HFF-Myc (cell line): ENCODE measurements around the gene ATRNL1.

ENCODE experiments used
- DNase-seq: peaks from one replicate; pipeline ENCODE4 v3.0.0-alpha.2; 2011; ENCODE audit warnings: low read depth; ENCODE audit errors: extremely low read depth
- H3K4me3 ChIP-seq: replicated peaks from 2 replicates; pipeline ENCODE4 v1.5.1; 2011; ENCODE audit warnings: low read depth, mild to moderate bottlenecking, control low read depth, low read length
- TF ChIP-seq, protein P1 (sequence below): IDR thresholded peaks from 2 replicates; pipeline ENCODE4 v1.5.1; 2012; ENCODE audit warnings: mild to moderate bottlenecking, low read depth, low read length, control low read depth; ENCODE audit errors: missing control alignments

ATRNL1 gene

GRCh38 chr10:115939101-115939854 is 846.1 kb downstream of the ATRNL1 start:
- no peak overlapping the region for H3K4me3 ChIP-seq
- no peak for DNase-seq
- TF ChIP-seq, protein P1, sequence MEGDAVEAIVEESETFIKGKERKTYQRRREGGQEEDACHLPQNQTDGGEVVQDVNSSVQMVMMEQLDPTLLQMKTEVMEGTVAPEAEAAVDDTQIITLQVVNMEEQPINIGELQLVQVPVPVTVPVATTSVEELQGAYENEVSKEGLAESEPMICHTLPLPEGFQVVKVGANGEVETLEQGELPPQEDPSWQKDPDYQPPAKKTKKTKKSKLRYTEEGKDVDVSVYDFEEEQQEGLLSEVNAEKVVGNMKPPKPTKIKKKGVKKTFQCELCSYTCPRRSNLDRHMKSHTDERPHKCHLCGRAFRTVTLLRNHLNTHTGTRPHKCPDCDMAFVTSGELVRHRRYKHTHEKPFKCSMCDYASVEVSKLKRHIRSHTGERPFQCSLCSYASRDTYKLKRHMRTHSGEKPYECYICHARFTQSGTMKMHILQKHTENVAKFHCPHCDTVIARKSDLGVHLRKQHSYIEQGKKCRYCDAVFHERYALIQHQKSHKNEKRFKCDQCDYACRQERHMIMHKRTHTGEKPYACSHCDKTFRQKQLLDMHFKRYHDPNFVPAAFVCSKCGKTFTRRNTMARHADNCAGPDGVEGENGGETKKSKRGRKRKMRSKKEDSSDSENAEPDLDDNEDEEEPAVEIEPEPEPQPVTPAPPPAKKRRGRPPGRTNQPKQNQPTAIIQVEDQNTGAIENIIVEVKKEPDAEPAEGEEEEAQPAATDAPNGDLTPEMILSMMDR = no peak

DNA sequence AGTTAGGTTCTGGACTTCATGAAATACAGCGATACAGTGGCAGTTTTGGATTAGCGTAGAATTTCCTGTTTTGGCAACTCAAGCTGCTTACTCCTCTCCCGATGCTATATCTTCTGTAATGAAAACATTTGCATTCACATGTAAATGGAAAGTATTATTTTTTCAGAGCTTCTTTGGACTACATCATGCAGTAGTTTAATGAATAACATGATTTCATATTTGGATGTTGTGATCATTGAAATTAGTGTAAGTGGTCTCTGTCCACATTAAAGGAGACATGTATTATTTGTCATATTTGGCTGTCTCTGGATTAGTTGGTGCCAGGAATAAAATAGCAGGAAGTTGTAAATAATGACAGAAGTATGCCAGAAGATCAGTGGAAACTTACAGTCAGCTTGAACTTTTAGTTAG is 848.2 kb downstream of the ATRNL1 start:
- no peak for DNase-seq
- TF ChIP-seq, protein P1 = no peak

GRCh38 chr10:115942101-115942500 is 848.9 kb downstream of the ATRNL1 start:
- TF ChIP-seq, protein P1 = no peak
- no peak for DNase-seq
- H3K4me3 ChIP-seq = no peak overlapping the region

More for the DNA sequence above, 848.2 kb downstream of the ATRNL1 start:
- H3K4me3 ChIP-seq = no peak overlapping the region

DNA sequence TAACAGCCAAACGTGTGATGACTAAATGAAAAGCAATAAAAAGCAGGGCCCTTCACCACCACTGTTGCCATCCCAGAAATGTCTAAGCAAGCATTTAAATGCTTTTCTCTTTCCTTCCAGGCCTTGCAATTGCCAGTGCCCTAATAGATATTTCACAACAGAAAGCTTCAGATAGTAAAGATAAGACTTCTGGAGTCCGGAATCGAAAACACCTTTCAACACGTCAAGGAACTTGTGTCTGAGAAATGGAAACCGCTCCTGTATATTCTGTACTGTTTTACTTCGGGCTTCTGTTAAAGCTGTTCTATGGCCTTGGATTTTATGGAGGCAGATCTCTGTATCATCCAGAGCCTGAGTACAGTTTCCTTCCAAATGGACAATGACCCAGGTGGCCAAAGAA is 851.4 kb downstream of the ATRNL1 start:
- TF ChIP-seq, protein P1 = no peak
- no peak for DNase-seq
- H3K4me3 ChIP-seq = no peak overlapping the region

DNA sequence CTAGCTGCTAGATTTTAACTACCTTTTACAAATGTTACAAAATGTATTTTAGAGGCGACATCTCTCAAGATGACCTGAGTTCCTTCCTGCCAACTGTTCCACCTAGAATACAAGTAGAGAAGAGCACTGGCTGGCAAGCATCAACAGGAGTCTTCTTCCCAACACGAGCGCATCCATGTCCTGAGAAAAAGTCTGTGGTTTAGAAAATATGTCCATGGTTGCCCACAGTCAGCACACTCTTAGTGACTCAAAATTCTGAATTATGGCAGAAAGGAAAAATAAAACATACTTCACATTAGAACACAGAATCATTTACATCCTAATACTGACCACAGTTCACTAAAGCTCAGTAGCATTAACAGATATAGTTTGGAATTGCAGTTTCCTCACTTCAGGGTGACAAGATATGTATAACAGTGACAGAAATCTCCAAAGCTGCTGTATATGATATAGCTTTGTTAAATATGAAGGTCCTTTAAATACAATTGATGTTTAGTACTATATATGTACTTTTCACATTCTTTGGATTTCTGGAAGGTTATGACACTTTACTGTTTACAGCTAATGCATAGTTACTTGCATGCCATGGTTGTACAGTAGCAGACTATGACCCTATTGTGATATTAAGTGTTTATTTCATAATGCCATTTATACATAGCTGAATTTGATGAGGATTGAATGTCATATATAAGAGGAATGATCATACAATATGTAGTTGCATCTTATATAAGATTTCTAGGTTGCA is 852.7 kb downstream of the ATRNL1 start:
- TF ChIP-seq, protein P1 = no peak
- no peak for DNase-seq
- no peak overlapping the region for H3K4me3 ChIP-seq

DNA sequence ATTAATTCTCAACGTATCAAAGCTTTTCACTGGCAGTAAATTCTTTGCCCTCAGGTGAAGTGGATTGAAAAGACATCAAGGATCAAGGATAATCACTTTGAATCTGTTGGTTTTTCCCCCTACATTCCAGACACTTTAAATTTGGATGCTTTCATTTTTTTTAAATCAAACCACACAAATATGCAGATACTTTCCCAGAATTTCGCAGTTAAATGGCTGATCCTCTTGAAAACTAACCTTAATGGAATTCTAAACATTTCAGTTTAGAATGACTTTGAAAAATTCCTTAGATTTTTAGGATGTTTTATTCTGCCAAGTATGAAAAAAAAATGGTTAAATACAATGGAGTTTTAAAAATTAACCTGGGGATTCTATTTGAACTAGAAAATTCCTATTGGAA is 853.9 kb downstream of the ATRNL1 start:
- no peak overlapping the region for H3K4me3 ChIP-seq
- DNase-seq = no peak
- TF ChIP-seq, protein P1 = no peak

DNA sequence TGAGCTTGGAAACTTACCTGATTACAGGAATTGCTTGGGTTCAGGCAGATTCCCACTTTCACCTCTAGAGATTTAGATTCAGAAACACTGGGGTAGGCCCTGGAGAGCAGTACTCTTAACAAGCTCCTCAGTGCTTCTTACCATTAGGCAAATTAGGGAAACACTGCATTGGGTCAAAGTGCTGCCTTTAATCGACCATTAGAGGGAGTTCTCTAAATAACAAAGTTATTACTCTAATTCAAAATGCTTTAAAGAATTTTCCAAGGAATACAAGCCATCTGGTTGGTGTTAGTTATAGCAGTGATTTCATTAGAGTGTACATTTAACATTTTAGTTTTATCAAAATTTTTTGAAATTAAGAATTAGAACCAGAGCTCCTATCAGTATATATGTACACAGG is 855.3 kb downstream of the ATRNL1 start:
- no peak overlapping the region for H3K4me3 ChIP-seq
- no peak for DNase-seq
- TF ChIP-seq, protein P1 = peak; percentile 42
